GM21723 (cell line): ENCODE data around the gene TPM4.

ENCODE experiments used
- ATAC-seq: cut with Tn5 transposase; IDR thresholded peaks from one replicate; pipeline ENCODE4 v1.9.1; 2021; ENCODE audit warnings: mild to moderate bottlenecking, moderate library complexity; ENCODE audit not compliant: unreplicated experiment

Gene TPM4

DNA sequence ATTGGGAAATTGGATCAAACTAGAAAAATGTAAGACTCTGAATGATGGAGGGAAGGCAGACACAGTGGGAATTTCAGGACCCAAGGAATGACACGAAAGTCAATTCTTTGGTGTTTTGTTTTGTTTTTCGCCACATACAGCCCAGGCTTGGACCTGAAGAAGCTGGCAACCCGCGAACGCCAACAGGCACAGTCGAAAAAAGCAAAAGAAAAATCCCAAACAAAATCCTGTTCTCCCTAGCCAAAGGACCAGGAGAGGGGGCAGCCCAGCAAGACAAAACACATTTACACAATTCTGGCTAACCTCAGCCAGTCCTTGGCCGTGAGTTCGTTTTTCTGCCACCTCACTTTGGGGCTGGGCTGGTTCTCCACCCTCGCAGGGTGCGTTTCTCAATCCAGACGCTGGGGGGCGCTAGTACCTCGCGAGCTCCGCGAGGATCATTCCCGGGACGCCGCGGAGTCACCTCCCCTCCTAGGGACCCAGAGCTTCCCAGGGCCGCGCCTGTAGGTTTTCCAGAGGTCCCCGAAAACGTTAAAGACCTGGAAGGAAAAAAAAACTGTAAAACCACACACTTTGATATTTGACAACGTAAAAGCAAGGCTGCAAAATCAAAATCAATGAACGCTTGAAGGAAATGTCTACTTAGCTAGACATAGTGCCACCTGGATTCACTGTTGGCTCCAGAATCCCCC, 34.9 kb upstream of the TPM4 start:
- no peak for ATAC-seq

DNA sequence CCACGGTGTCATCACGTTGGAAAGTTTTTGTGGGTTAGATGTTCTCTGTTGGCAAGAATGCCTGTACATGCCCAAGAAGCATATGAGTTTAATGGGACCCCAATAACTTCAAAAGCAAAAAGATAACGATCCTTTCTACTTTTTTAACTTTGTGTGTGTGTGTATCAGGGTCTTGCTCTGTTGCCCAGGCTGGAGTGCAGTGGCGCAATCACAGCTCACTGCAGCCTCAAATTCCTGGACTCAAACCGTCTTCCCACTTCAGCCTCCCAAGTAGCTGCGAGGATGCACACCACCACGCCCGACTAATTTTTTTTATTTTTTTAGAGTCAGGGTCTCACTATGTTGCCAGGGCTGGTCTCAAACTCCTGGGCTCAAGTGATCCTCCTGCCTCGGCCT, 34.3 kb upstream of the TPM4 start:
- no peak for ATAC-seq

DNA sequence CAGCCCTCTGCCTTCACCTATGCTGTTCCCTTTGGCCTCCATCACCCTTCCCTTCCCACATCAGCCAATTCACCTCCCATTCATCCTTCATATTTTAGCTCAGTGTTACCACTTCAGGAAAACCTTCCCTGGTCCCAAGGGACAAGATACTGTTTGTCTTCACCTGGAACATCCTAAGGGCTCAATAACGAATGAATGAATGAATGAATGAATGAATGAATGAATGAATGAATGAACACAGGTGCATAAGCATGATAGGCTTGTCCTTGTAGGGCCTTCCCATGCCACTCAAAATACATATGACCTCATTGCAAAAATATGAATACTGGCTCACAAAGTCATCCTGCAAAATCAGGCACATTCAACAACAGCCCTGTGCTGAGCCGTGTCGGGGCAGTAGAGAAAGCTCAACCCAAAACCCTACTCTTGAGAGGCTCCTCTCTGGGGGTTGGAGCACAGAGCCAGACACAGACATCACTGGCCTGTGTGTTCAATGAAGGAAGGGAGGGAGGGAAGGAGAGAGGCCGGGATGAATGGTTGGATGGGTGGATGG, 33.7 kb upstream of the TPM4 start:
- no peak for ATAC-seq

DNA sequence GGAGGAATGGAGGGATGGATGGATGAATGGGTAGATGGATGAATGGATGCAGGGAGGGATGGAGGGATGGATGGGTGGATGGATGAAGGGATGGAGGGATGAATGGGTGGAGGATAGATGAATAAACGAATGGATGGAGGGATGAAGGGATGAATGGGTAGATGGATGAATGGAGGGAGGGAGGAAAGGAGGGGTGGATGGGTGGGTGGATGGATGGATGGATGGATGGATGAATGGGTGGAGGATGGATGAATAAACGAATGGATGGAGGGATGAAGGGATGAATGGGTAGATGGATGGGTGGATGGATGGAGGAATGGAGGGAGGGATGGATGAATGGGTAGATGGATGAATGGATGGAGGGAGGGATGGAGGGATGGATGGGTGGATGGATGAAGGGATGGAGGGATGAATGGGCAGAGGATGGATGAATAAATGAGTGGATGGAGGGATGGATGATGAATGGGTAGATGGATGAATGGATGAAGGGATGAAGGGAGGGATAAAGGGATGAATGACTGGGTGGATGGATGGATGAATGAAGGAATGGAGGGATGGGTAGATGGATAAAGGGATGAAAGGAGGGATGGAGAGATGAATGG, 33.0 kb upstream of the TPM4 start:
- no peak for ATAC-seq

DNA sequence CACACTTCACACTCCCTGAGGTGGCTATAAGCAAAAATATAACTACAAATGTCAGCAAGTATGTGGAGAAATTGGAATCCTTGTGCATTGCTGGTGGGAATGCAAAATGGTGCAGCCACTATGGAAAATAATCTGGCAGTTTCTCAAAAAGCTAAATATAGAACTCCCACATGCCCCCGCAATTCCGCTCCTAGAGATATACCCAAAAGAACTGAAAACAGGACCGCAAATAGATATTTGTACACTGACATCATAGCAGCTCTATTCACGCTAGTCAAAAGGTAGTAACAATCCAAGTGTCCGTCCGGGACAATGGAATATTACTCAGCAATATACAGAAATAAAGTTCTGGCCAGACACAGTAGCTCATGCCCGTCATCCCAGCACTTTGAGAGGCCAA, 31.5 kb upstream of the TPM4 start:
- ATAC-seq: no peak

DNA sequence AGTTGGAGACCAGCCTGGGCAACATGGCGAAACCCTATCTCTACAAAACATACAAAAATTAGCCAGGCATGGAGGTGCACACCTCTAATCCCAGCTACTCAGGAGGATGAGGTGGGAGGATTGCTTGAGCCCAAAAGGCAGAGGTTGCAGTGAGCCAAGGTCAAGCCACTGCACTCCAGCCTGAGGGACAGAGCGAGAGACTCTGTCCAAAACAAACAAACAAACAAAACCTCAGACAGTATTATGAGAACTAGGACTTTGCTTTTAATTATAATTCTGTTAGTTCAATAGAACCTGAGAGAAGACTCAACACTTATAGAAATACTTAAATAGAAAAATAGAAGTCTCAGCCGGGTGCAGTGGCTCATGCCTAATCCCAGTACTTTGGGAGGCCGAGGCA, 31.1 kb upstream of the TPM4 start:
- ATAC-seq: no peak

DNA sequence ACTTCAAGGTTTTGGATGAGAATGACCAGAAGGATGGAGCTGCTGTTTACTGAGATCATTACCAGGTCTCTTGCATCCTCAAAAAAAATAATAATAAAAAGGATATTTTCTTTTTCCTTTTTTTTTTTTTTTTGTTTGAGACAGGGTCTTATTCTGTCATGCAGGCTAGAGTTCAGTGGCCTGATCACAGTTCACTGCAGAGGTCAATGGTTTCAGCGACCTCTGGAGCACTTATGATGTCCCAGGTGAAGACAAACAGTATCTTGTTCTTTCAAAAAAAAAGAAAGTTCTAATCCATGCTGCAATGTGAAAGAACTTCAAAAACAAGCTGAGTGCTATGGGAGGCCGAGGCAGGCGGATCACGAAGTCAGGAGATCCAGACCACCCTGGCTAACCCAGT, 30.4 kb upstream of the TPM4 start:
- ATAC-seq: no peak

DNA sequence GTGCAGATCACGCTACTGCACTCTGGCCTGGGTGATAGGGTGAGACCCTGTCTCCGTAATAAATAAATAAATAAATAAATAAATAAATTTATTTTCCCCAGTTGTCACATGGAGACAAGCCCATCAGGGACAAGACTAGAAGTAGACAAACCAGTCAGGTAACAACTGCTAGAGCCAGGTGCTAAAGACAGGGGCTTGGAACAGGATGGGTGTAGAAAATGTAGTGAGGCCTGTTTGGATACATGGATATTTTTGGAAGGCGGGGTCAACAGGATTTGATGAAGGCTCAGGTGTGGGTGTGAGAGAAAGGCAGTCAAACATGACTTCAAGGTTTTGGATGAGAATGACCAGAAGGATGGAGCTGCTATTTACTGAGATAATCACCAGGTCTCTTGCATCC, 27.7 kb upstream of the TPM4 start:
- no peak for ATAC-seq

DNA sequence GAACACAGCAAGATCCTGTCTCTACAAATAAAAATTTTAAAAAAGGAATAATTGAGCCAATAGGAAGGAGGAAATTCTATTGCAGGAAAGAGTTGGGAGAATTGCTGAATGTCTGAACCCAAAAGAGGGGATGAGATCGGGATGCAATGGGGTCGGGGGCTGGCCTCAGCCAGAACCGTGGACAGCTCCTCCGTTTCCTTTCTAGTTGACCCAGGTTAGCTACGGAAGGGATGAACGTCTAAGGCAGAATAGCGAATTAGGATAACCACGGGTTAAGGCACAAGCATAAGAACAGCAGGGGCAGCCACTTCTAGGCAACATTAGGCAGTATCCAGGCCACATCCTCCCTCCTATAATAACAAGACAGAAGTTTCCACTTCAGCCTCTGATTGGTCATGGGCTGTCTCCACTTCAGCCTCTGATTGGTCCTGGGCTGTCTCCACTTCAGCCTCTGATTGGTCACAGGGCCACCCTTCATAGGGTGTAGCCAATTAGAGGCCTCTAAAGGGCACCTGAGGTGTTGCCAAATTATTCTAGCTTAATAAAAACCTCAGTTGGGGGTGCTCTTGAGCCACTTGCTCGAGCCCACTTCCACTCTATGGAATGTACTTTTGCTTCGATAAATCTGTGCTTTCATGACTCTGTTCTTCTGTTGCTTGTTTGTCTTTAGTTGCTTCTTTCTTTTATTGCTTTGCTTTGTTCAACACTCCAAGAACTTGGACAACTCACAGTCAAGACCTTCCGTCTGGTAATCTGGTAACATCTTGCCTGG, 24.9 kb upstream of the TPM4 start:
- ATAC-seq: no peak

DNA sequence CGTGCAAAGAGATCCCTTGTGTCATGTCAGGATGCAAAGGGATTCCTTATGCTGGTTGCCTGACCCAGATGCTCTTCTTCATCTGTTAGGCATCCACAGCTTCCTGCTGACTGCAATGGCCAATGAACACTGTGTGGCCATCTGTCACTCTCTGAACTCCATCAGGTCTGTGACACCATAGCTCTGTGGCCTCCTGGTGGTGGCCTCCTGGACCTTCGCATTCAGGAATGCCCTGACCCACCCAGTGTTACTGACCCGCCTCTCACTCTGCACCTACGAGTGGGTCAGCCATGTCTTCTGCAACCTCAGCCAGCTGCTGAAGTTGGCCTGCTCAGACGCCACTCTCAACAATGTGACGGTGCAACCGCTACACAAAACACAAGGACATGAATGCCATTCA, 23.9 kb upstream of the TPM4 start:
- ATAC-seq: no peak

DNA sequence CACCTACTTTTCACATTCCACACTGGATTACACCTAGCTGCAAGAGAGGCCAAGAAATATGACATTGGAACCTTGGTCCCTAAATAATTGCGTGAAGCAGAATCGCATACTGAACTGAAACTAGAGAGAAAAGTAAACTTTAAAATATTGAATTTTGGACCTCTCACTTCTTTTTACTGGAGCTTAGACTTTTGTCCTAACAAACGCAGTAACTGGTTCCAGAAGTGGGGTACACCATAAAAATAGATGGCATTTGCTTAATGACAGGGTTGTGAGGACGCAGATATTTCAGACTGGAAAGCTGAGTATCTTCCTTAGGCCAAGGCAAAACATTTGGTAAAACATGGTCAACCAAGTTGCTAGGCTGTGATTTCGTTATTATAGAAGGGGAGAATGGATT, 19.2 kb upstream of the TPM4 start:
- ATAC-seq: no peak

DNA sequence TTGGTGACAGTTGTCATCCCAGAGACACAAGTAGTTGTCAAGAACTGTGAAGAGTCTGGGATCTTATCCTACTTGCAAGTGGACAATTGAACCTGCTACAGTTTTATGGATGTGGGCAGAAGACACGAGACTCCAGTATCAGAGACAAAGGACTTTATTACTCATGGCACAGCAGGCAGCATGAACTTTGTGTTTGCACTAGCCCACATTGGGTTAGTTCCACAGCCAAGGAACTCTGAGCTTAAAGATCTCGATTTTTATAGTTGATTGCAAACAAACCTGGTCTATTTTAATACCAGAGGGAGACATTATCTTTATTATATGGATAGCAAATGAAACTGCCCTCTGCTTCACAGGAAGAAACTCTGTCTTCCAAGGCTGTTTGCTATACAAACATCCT, 16.0 kb upstream of the TPM4 start:
- no peak for ATAC-seq

DNA sequence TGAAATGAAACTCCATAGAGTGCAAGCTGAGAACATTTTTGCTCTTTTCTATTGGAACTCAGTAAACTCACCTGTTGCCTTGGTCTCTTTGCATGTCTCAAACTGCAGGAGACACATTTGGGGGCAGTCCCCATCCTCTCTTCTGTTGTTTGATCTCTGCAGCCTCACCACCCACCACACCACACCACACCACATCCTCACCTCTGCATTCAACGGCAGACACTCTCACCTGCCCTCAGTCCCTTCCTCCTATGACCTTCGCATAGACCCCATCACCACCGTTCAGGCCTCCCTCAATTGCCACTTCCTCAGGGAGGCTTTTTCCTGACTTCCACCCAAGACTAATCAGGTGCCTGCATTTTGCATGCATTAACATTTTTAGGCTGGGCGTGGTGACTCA, 14.4 kb upstream of the TPM4 start:
- ATAC-seq: no peak

DNA sequence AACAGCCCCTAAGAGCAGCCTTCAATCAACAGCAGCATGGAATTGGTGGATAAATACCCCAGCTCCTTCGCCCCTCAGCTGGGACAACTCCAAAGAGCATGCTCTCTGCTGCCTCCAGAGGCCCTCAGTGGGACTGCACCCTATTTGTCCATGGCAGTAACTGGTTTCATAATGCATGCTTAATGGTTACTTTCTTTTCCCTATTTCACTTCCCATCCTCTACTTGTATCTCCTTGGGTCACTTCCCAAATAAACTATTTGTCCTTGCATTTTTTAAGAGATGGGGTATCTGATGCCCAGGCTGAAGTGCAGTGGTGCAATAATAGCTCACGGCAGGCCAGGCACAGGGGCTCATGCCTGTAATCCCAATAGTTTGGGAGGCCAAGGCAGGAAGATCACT, 13.5 kb upstream of the TPM4 start:
- ATAC-seq: no peak

DNA sequence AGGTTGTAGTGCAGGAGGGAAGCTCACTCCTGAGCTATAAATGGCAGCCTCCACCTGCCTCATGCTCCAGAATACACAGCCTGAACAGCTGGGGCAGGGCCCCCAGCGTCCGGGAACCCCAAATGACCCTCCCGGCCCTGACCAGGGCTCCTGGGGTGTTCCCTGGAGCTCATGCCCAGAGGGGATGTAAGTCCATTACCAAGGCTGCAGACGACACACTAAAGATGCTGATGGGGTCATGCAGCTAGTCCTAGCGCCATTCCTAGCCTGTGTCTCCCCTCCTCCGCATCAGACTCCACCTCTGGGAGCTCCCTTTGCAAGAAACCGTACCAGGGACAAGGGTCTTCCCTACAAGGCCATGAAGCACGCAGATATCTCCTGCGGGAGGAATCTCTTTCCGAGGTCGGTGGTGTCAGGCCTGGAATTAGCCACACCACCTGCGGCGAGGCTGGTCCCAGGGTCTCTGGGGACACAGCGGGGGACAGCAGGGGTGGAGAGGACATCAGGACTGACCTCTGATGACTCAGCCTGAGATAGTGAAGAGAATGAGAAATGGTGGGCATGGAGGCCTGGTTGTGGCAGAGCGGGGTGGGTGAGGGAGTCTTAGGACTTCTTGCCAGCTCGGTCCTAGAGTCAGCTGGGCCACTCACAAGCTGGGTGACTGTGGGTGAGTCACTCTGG, 11.9 kb upstream of the TPM4 start:
- ATAC-seq: no peak

DNA sequence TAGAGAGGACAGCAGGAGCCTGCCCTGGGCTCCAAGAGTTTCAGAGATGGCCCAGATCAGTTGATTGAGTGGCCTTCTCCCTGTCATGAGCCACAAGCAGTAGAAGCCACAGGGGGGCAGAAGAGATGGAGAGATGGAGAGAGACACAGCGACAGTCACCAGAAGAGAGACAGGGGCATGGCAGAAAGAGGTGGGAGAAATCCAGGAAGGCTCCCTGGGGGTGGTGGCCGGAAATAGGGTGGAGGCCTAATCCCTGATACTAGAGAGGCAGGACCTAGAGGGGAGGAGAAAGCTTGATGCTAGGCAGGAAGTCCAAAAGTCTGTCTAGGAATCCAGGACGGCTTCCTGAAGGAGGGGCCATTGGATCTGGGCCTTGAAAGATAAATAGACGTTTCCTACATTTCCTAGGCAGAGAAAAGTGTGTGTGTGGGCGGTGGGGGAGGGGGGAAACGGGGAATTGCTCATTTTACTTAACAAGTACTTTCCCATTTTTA, 9.6 kb upstream of the TPM4 start:
- no peak for ATAC-seq

DNA sequence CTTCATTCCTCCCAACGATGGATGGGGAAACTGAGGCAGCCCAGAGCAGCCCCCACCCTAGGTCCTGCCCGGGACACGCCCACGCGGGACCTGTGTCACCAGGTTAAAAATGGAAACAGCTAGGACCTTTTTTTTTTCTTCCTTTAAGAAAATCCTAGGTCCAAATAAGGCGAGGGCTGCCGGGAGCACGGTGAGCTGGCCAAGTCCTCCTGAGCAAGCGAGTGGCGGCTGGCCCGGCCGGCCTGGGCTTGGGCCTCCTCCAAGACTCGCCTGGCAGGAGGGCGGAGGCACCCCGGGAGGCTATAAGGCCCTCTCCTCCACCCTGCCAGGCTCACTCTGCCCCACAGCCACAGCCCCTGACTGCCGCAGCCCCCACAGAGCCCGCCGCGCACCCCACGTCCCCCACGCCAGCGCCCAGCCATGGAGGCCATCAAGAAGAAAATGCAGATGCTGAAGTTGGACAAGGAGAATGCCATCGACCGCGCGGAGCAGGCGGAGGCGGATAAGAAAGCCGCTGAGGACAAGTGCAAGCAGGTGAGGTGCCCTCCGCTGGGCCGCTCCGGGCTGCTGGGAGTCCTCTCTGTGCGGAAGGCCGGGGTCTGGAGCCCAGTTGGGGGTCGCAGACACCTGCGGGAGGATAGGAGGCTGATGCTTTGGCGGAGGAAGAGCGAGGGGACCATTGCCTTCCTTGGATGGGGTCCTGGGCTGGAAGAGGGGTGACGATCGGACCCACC, 8.9 kb upstream of the TPM4 start:
- no peak for ATAC-seq

DNA sequence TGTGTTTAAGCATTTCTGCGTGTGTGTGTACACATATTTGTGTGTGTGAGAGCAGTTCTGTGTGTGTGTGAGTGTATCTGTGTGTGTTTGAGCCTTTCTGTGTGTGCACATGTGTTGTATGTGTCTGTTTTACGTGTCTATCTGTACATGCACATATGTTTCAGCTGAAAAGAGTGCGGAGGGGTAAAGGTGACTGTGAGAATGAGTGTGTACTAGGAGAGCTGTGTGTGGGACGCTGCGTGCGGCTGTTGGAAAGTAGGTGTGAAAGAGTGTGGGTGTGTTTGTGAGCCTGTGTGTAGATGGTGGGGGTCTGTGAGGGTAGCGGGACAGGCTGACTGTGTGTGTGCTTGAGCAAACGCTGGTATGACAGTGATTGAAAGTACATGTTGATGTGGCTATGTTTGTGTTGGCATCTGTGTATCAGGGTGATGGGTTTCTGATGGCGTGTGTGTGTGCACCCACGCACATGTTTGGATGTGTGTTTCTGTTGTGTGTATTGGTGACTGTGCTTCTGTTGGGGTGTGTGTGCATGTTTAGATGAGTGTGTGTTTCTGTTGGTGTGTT, 7.5 kb upstream of the TPM4 start:
- no peak for ATAC-seq

DNA sequence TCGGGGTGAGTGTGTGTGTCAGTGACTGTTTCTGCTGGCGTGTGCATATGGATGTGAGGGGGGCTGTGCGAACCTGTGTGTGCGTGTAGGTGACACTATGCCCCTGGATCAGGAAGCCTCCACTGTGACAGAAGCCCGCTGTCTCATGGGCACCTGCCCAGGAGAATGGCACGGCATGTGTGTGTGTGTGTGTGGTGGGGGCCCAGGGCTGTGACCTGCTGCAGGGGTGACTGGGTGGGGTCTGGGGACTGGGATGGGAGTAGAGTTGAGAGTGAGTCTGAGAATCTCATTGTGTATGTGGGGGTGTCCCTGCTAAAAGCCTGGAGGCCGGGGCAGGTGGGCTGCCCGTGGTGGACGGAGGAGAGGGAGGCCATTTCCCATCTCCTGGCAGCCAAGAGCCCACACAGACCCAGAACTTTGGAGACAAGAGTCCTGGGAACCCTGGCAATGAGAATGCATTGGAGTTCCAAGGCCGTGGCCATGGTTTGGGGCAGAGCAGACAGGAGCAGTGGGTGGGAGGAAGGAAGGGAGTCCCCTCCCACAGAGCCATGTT, 6.4 kb upstream of the TPM4 start:
- ATAC-seq: no peak

DNA sequence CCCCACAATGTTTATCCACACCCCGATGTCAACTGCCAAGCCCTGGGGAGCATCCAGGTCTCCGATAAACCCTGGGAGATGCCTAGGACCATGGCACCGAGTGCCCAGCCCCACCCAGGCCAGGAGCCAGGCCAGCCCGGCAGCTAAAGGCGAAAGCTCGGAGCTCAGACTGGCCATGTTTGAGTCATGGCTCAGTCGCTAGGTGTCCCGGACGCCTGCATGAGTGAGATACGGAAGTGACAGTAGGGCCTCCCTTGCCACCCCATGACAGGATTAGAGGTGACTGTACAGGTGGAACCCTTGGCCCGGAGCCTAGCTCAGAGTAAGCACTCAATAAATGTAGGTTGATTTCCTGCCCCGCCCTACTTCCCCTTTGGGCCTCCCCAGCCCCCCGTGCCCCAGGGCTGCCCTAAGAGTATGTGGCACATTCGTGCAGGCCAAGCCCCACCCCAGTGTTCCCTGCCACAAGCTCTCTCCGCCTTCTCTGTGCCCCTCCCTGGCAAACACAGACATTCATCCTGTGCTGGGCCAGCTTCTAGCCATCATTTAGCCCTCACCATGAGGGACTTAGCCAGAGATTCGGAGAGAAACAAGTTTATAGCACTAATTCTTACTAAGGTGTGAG, 5.8 kb upstream of the TPM4 start:
- ATAC-seq: peak; percentile 46
